WTC11 (cell line): ENCODE measurements around the gene LILRA6. TPM values are rescaled to one million over a fixed set of nuclear protein-coding genes. Genes with fewer than 3 reads are reported as not detected.

Source experiments
- ATAC-seq: fragments of 200-7000 bp; cut with Tn5 transposase; 2 replicates; pipeline ENCODE4 v1.10.0; 2021; ENCODE audit warnings: mild to moderate bottlenecking, moderate library complexity
- CTCF ChIA-PET: fragments of 300-600 bp; sonication (Branson Sonifier 250); formaldehyde crosslinking; loops from one replicate; lab custom pipeline; 2021; ENCODE audit warnings: antibody characterized with exemption; lab: Charles Lee
- POLR2A ChIA-PET: fragments of 350-600 bp; sonication (Branson Sonifier 250); formaldehyde crosslinking; loops from one replicate; lab custom pipeline; 2021; ENCODE audit warnings: antibody characterized with exemption; lab: Charles Lee
- DNase-seq: peaks from one replicate; pipeline ENCODE4 v3.0.0; 2021; ENCODE audit warnings: low spot score
- H3K27ac Mint-ChIP-seq: 2 replicates; pipeline ENCODE4 v1.8.0; 2021; ENCODE audit warnings: mixed read lengths
- H3K27me3 Mint-ChIP-seq: 2 replicates; pipeline ENCODE4 v1.8.0; 2021; ENCODE audit warnings: low read depth, mild to moderate bottlenecking, moderate library complexity, mixed read lengths
- H3K36me3 Mint-ChIP-seq: 2 replicates; pipeline ENCODE4 v1.8.0; 2021; ENCODE audit warnings: mixed read lengths
- H3K4me1 Mint-ChIP-seq: 2 replicates; pipeline ENCODE4 v1.8.0; 2022; ENCODE audit warnings: mixed read lengths
- H3K4me3 Mint-ChIP-seq: 2 replicates; pipeline ENCODE4 v1.8.0; 2021; ENCODE audit warnings: mild to moderate bottlenecking, moderate library complexity, mixed read lengths
- H3K9me3 Mint-ChIP-seq: 2 replicates; pipeline ENCODE4 v1.8.0; 2021; ENCODE audit warnings: mixed read lengths
- ATF6 ChIP-seq: sonication (generic); formaldehyde crosslinking; IDR thresholded peaks from 2 replicates; pipeline ENCODE4 v1.8.1; 2023; ENCODE audit warnings: mild to moderate bottlenecking, missing genetic modification reagents
- ESRRA ChIP-seq: sonication (generic); formaldehyde crosslinking; IDR thresholded peaks from 2 replicates; pipeline ENCODE4 v1.8.1; 2022; ENCODE audit warnings: mild to moderate bottlenecking, missing genetic modification reagents, borderline replicate concordance
- FOXP1 ChIP-seq: sonication (generic); formaldehyde crosslinking; IDR thresholded peaks from 2 replicates; pipeline ENCODE4 v1.8.0; 2022; ENCODE audit warnings: missing genetic modification reagents, mild to moderate bottlenecking, moderate library complexity, borderline replicate concordance
- GRHL2 ChIP-seq: fragments of 250-450 bp; sonication (Bioruptor Pico); IDR thresholded peaks from 2 replicates; pipeline ENCODE4 v1.8.0; 2022; ENCODE audit warnings: mild to moderate bottlenecking, moderate library complexity; ENCODE audit not compliant: insufficient replicate concordance, severe bottlenecking
- HMGA2 ChIP-seq: fragments of 250-450 bp; sonication (Bioruptor Pico); IDR thresholded peaks from 2 replicates; pipeline ENCODE4 v1.4.0; 2021; ENCODE audit warnings: mild to moderate bottlenecking, moderate library complexity
- IRF1 ChIP-seq: sonication (generic); formaldehyde crosslinking; IDR thresholded peaks from 2 replicates; pipeline ENCODE4 v1.8.0; 2023; ENCODE audit warnings: missing genetic modification reagents
- MXD4 ChIP-seq: fragments of 250-450 bp; sonication (Bioruptor Pico); IDR thresholded peaks from 2 replicates; pipeline ENCODE4 v1.8.0; 2021; ENCODE audit warnings: mild to moderate bottlenecking, moderate library complexity, borderline replicate concordance
- NFATC4 ChIP-seq: fragments of 250-450 bp; sonication (Bioruptor Pico); IDR thresholded peaks from 2 replicates; pipeline ENCODE4 v1.9.0; 2021; ENCODE audit warnings: mild to moderate bottlenecking
- NR2C2 ChIP-seq: sonication (generic); formaldehyde crosslinking; IDR thresholded peaks from 2 replicates; pipeline ENCODE4 v1.8.0; 2022; ENCODE audit warnings: mild to moderate bottlenecking, missing genetic modification reagents
- RELA ChIP-seq: sonication (generic); formaldehyde crosslinking; IDR thresholded peaks from 2 replicates; pipeline ENCODE4 v1.8.1; 2022; ENCODE audit warnings: missing genetic modification reagents, mild to moderate bottlenecking, borderline replicate concordance
- SMAD4 ChIP-seq: sonication (generic); formaldehyde crosslinking; IDR thresholded peaks from 2 replicates; pipeline ENCODE4 v1.8.0; 2022; ENCODE audit warnings: mild to moderate bottlenecking, missing genetic modification reagents
- ZNF138 ChIP-seq: sonication (generic); formaldehyde crosslinking; conservative IDR thresholded peaks from 2 replicates; pipeline ENCODE4 v1.8.1; 2022; ENCODE audit warnings: mild to moderate bottlenecking, moderate library complexity, missing genetic modification reagents
- ZNF232 ChIP-seq: sonication (generic); formaldehyde crosslinking; IDR thresholded peaks from 2 replicates; pipeline ENCODE4 v1.8.0; 2022; ENCODE audit warnings: mild to moderate bottlenecking, missing genetic modification reagents
- ZNF317 ChIP-seq: sonication (generic); formaldehyde crosslinking; IDR thresholded peaks from 2 replicates; pipeline ENCODE4 v1.8.1; 2023; ENCODE audit warnings: low read depth, mild to moderate bottlenecking, moderate library complexity, missing genetic modification reagents, borderline replicate concordance
- ZNF396 ChIP-seq: fragments of 250-450 bp; sonication (Bioruptor Pico); IDR thresholded peaks from 2 replicates; pipeline ENCODE4 v1.8.0; 2021; ENCODE audit warnings: mild to moderate bottlenecking, moderate library complexity, borderline replicate concordance
- ZNF416 ChIP-seq: fragments of 250-450 bp; sonication (Bioruptor Pico); IDR thresholded peaks from 2 replicates; pipeline ENCODE4 v1.9.0; 2021; ENCODE audit warnings: mild to moderate bottlenecking, inconsistent platforms
- total RNA-seq: library from RNA; stranded (reverse); gene quantifications from 3 replicates; pipeline ENCODE4 v1.2.3, GENCODE V29; 2021
- TF ChIP-seq, protein P1 (sequence below): sonication (generic); formaldehyde crosslinking; IDR thresholded peaks from 2 replicates; pipeline ENCODE4 v1.8.0; 2023; ENCODE audit warnings: mild to moderate bottlenecking, missing genetic modification reagents
- TF ChIP-seq, protein P2 (sequence below): fragments of 250-450 bp; sonication (Bioruptor Pico); IDR thresholded peaks from 2 replicates; pipeline ENCODE4 v1.9.0; 2021; ENCODE audit warnings: moderate library complexity, mild to moderate bottlenecking, inconsistent platforms, borderline replicate concordance
- TF ChIP-seq, protein P3 (sequence below): sonication (generic); formaldehyde crosslinking; conservative IDR thresholded peaks from 2 replicates; pipeline ENCODE4 v1.8.1; 2023; ENCODE audit warnings: mild to moderate bottlenecking, low read depth, missing genetic modification reagents, moderate library complexity

LILRA6 gene
- total RNA-seq, 1 experiment from 2014 or later: not detected

DNA sequence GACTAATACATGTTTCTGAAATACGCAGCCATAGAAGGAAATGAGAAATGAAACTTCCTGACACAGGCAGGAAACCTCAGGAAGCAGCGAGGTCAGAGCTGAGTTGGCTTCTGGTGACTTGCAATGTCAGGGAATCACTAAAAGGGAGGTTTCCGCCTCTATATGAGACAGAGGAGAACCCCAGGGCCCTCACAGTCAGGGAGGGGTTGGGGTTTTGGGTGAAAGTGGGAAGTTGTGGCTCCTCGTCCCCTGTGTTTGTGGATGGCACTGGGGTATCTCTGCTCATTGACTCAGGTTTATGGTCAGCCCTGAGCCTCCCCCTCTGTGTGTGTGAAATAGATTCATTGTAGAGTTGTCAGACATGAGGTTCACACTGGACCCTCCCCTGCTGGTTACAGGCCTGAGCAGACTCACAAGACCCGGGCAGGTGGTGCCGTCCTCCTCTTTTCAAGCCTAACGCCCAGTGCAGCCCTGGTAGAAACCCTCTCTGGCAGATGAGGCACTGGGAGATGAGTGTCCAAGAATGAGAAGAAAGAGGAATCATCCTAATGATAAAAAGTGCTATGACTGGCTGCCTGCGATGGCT is 5.5 kb upstream of the LILRA6 start:
- Mint-ChIP-seq H3K27ac (no peak overlapping the region), H3K4me3 (no peak overlapping the region), H3K4me1 (no peaks in the 10 kb centered on the region), H3K9me3 (no peaks in the 10 kb centered on the region), H3K36me3 (no peaks in the 10 kb centered on the region), H3K27me3 (peaks cover 32% of the 10 kb centered on the region)
- CTCF ChIA-PET: interaction anchor here (0.6 to 1.0 kb wide), 3 partner anchors 18 to 78 kb away, joined by 3 to 4 read pairs (median 3); no protein-coding TSS in a partner anchor
- POLR2A ChIA-PET: no interaction called here
- ATAC-seq (no peak), DNase-seq (no peak)
- TF ChIP-seq ATF6 (CRISPR knock-in tag) (no peak), FOXP1 (CRISPR knock-in tag) (no peak), ZNF138 (CRISPR knock-in tag) (no peak), SMAD4 (CRISPR knock-in tag) (no peak), ZNF232 (CRISPR knock-in tag) (no peak), RELA (CRISPR knock-in tag) (no peak), ZNF416 (CRISPR knock-in tag) (no peak), ZNF317 (CRISPR knock-in tag) (no peak), HMGA2 (CRISPR knock-in tag) (no peak), MXD4 (no peak), GRHL2 (no peak), IRF1 (CRISPR knock-in tag) (no peak), NFATC4 (CRISPR knock-in tag) (no peak)
- TF ChIP-seq, protein P1, sequence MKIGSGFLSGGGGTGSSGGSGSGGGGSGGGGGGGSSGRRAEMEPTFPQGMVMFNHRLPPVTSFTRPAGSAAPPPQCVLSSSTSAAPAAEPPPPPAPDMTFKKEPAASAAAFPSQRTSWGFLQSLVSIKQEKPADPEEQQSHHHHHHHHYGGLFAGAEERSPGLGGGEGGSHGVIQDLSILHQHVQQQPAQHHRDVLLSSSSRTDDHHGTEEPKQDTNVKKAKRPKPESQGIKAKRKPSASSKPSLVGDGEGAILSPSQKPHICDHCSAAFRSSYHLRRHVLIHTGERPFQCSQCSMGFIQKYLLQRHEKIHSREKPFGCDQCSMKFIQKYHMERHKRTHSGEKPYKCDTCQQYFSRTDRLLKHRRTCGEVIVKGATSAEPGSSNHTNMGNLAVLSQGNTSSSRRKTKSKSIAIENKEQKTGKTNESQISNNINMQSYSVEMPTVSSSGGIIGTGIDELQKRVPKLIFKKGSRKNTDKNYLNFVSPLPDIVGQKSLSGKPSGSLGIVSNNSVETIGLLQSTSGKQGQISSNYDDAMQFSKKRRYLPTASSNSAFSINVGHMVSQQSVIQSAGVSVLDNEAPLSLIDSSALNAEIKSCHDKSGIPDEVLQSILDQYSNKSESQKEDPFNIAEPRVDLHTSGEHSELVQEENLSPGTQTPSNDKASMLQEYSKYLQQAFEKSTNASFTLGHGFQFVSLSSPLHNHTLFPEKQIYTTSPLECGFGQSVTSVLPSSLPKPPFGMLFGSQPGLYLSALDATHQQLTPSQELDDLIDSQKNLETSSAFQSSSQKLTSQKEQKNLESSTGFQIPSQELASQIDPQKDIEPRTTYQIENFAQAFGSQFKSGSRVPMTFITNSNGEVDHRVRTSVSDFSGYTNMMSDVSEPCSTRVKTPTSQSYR (CRISPR knock-in tag): no peak

GRCh38 chr19:54247106-54247930 is 4.7 kb upstream of the LILRA6 start:
- POLR2A ChIA-PET: no interaction called here
- CTCF ChIA-PET: interaction anchor here (1.0 to 1.5 kb wide), 3 partner anchors 19 to 77 kb away, joined by 3 to 5 read pairs (median 3); no protein-coding TSS in a partner anchor
- Mint-ChIP-seq H3K4me3 (no peak overlapping the region), H3K27ac (no peak overlapping the region), H3K4me1 (no peaks in the 10 kb centered on the region), H3K9me3 (no peaks in the 10 kb centered on the region), H3K36me3 (no peaks in the 10 kb centered on the region), H3K27me3 (peaks cover 26% of the 10 kb centered on the region)
- no peak for DNase-seq
- no peak for ATAC-seq
- TF ChIP-seq ESRRA (no peak), ZNF396 (CRISPR knock-in tag) (no peak), IRF1 (CRISPR knock-in tag) (no peak), NR2C2 (CRISPR knock-in tag) (no peak)
- TF ChIP-seq, protein P2, sequence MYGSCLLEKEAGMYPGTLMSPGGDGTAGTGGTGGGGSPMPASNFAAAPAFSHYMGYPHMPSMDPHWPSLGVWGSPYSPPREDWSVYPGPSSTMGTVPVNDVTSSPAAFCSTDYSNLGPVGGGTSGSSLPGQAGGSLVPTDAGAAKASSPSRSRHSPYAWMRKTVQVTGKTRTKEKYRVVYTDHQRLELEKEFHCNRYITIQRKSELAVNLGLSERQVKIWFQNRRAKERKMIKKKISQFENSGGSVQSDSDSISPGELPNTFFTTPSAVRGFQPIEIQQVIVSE (CRISPR knock-in tag): no peak
- TF ChIP-seq, protein P3, sequence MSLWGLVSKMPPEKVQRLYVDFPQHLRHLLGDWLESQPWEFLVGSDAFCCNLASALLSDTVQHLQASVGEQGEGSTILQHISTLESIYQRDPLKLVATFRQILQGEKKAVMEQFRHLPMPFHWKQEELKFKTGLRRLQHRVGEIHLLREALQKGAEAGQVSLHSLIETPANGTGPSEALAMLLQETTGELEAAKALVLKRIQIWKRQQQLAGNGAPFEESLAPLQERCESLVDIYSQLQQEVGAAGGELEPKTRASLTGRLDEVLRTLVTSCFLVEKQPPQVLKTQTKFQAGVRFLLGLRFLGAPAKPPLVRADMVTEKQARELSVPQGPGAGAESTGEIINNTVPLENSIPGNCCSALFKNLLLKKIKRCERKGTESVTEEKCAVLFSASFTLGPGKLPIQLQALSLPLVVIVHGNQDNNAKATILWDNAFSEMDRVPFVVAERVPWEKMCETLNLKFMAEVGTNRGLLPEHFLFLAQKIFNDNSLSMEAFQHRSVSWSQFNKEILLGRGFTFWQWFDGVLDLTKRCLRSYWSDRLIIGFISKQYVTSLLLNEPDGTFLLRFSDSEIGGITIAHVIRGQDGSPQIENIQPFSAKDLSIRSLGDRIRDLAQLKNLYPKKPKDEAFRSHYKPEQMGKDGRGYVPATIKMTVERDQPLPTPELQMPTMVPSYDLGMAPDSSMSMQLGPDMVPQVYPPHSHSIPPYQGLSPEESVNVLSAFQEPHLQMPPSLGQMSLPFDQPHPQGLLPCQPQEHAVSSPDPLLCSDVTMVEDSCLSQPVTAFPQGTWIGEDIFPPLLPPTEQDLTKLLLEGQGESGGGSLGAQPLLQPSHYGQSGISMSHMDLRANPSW (CRISPR knock-in tag): no peak
